Parathyroid adenoma (tissue), 2 donors: ENCODE data around the gene SUN2.

ENCODE experiments used
- H2AFZ ChIP-seq: fragments of 300-600 bp; sonication (generic); one replicate; pipeline ENCODE4 v1.7.0; 2017; ENCODE audit warnings: antibody characterized with exemption, mild to moderate bottlenecking
- H3K27ac ChIP-seq: fragments of 300-600 bp; sonication (generic); one replicate; pipeline ENCODE4 v1.7.0; 2017
- H3K27me3 ChIP-seq: fragments of 300-600 bp; sonication (generic); one replicate; pipeline ENCODE4 v1.7.0; 2017; ENCODE audit warnings: low read length; ENCODE audit not compliant: control insufficient read depth, insufficient read depth
- H3K36me3 ChIP-seq: fragments of 300-600 bp; sonication (generic); one replicate; pipeline ENCODE4 v1.7.0; 2017; ENCODE audit warnings: low read length; ENCODE audit not compliant: control insufficient read depth, insufficient read depth
- H3K4me1 ChIP-seq: fragments of 300-600 bp; sonication (generic); one replicate; pipeline ENCODE4 v1.7.0; 2017; ENCODE audit warnings: control low read depth
- H3K4me2 ChIP-seq: fragments of 300-600 bp; sonication (generic); one replicate; pipeline ENCODE4 v1.7.0; 2017; ENCODE audit warnings: low read length
- H3K4me3 ChIP-seq: fragments of 300-600 bp; sonication (generic); one replicate; pipeline ENCODE4 v1.7.0; 2017; ENCODE audit warnings: low read depth, low read length
- H3K79me2 ChIP-seq: fragments of 300-600 bp; sonication (generic); one replicate; pipeline ENCODE4 v1.7.0; 2017; ENCODE audit warnings: control low read depth
- H3K9ac ChIP-seq: fragments of 300-600 bp; sonication (generic); one replicate; pipeline ENCODE4 v1.7.0; 2017; ENCODE audit warnings: mild to moderate bottlenecking
- H3K9me3 ChIP-seq: fragments of 300-600 bp; sonication (generic); one replicate; pipeline ENCODE4 v1.7.0; 2017; ENCODE audit warnings: low read length; ENCODE audit not compliant: control insufficient read depth
- CTCF ChIP-seq: fragments of 300-600 bp; sonication (generic); IDR thresholded peaks from one replicate; pipeline ENCODE4 v1.7.0; 2017; ENCODE audit warnings: antibody characterized with exemption, mild to moderate bottlenecking
- donor health status: primary hyperparathyroidism.

The SUN2 gene

GRCh38 chr22:38699784-38700183 lies 56.0 kb downstream of the SUN2 start:
- no peak for TF ChIP-seq CTCF
- H3K4me3 ChIP-seq, result peak overlapping the region; percentile 87

GRCh38 chr22:38699143-38699542 lies 56.7 kb downstream of the SUN2 start:
- peaks cover 8% of the 10 kb centered on the region for H3K79me2 ChIP-seq
- H3K4me3 ChIP-seq, result peak overlapping the region; percentile 87
- peak overlapping the region; percentile 99 for H3K4me2 ChIP-seq
- H3K27me3 ChIP-seq, result no peaks in the 10 kb centered on the region
- H3K4me1 ChIP-seq, result peaks cover 13% of the 10 kb centered on the region
- H3K27ac ChIP-seq, result no peak overlapping the region
- TF ChIP-seq CTCF, result no peak
- H2AFZ ChIP-seq, result no peak overlapping the region
- no peaks in the 10 kb centered on the region for H3K36me3 ChIP-seq
- no peak overlapping the region for H3K9ac ChIP-seq
- no peaks in the 10 kb centered on the region for H3K9me3 ChIP-seq

More at GRCh38 chr22:38699784-38700183, 56.0 kb downstream of the SUN2 start:
- Histone ChIP-seq H3K9me3 (no peaks in the 10 kb centered on the region), H3K4me2 (peak overlapping the region; percentile 99), H3K36me3 (no peaks in the 10 kb centered on the region), H2AFZ (no peak overlapping the region), H3K27me3 (no peaks in the 10 kb centered on the region), H3K4me1 (peaks cover 17% of the 10 kb centered on the region), H3K79me2 (peaks cover 8% of the 10 kb centered on the region), H3K27ac (peak overlapping the region; percentile 85), H3K9ac (no peak overlapping the region)

GRCh38 chr22:38698407-38699094 lies 57.2 kb downstream of the SUN2 start:
- H3K4me3 ChIP-seq, result no peak overlapping the region
- H3K27ac ChIP-seq, result no peak overlapping the region
- no peaks in the 10 kb centered on the region for H3K36me3 ChIP-seq
- peaks cover 9% of the 10 kb centered on the region for H3K79me2 ChIP-seq
- no peak overlapping the region for H2AFZ ChIP-seq
- peak overlapping the region; percentile 99 for H3K4me2 ChIP-seq
- peaks cover 13% of the 10 kb centered on the region for H3K4me1 ChIP-seq
- H3K27me3 ChIP-seq, result no peaks in the 10 kb centered on the region
- no peak for TF ChIP-seq CTCF
- H3K9ac ChIP-seq, result no peak overlapping the region
- no peaks in the 10 kb centered on the region for H3K9me3 ChIP-seq

- Histone ChIP-seq H3K4me2 (peak overlapping the region; percentile 11), H3K36me3 (no peaks in the 10 kb centered on the region), H3K4me1 (peaks cover 13% of the 10 kb centered on the region), H3K9ac (no peak overlapping the region), H3K9me3 (no peaks in the 10 kb centered on the region), H3K27me3 (no peaks in the 10 kb centered on the region), H3K4me3 (peak overlapping the region; percentile 16), H3K27ac (no peak overlapping the region), H2AFZ (no peak overlapping the region), H3K79me2 (peaks cover 12% of the 10 kb centered on the region)
- TF ChIP-seq CTCF, result no peak
These were observed 58.2 kb downstream of the SUN2 start for GRCh38 chr22:38697425-38698089.
